Germinal center (tissue), 1 donor: ENCODE data around the gene PRELID3B.

Experiments
- DNase-seq: peaks from one replicate; pipeline ENCODE4 v3.0.0; 2012; ENCODE audit warnings: mixed read lengths, low spot score

PRELID3B gene

GRCh38 chr20:59042151-59042795, at the start of gene PRELID3B:
TSS of gene PRELID3B (minus strand) at chr20:59042786. CDS start at chr20:59042730, 56 bp downstream.
- DNase-seq, result peak; percentile 32

DNA sequence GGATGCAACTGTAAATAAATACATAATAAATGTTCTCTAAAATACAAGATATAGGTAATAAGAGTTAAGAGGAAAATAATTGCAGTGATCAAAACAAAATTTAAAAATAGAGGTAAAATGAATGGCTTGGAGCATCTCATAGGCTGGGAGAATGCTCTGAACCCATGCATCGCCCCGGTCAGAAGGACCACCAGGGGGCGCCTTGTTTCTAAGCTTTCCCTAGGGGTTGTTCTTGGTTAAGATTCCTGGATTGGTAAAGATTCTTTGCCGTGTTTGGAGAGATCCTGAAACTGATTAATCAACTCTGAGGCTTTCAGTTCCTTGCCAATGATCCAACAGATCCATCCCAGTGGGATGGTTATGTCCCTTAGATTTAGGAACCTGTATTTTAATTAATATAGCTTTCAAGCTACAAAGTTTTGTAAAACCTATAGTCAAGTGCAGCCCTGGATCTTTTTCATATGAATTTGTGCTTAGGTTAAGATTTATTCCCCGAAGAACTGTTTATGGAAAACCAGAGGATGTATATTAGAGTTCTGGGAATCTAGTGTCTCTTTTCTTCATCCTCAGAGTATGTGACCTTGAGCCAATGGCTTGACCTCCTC, 45.3 kb upstream of the PRELID3B start:
- DNase-seq, result peak; percentile 73

- DNase-seq, result no peak
Observed at GRCh38 chr20:59086923-59087322, 44.3 kb upstream of the PRELID3B start.

DNA sequence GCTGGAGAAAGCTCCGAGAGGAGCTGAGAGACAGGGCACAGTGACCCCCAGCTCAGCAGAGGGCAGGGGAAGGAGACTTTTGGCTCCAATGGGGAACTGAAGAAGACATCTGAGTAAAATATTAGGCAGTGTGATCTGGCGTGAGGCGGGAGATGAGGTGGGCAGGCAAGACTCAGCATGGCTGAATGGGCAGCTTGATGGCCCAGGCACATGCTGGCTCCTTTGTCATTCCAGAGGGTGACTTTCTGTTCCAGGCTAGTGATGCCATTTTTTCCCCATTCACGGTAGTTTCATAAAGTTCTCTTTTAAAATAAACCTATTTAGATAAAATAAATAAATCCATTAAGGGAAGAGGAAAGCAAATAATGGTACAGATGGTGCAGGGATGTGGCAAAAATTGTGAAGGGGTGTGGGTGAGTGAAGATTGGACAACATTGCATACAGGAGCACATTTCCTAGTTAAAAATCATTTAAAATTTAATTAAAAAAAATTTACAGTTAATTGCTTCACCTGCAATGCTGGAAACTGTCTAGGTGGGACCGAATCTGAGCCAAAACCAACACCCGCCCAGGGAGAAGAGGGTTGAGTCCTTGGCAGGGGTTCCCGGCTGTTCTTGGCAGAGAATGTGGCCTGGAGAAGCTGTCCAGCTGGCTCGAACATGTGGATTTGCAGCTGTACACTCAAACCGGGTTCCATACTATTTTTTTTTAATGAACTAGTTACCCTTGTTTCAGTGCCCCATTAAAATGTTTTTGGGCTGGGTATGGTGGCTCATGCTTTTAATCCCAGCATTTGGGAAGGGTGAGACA, 41.7 kb upstream of the PRELID3B start:
- DNase-seq, result no peak

DNA sequence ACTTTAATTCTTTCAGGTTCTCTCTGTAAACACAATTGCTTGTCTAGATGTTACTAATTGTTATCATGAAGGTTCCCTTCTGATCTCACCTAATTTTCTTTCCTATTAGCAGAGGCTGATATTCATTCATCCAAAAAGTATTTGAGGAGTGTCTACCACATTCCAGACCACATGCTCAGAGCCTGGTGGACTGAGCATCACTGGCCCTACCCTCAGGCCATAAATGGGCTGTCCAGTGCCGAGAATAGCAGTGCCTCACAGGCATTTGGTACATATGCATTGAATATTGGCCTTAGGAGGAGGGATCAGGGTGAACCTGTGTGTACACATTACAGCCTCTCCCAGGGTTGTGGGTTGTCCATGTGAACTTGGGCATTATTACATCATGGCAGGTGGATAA, 40.4 kb upstream of the PRELID3B start:
- no peak for DNase-seq

DNA sequence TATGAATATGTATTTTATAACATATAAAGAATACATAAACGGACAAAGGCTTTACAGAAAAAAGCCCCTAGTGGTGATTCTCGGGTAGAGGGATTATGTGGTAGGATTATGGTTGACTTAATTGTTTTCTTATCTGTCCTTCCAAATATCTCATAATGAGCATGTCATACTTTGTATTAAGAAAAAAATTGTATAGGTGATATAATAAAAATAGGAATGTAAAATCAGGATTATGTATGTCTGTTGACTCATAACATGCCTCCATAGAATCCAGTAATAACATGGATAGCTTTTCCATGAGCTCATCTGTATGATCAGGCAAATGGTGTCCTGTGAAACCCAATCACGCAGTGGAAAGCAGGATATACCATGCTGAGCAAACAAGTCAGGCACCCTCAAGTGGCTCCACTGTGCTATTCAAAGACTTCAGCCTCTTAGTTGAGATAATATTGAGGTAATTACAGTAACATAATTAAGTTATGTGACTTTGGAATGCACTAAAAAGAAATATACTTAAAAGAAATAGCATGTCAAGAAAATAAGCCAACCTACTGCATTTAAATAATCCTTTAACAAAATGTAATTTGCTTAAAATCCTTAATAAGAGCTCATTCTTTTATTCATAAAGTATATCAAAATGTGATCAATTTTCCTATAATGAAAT, 39.6 kb upstream of the PRELID3B start:
- DNase-seq, result peak; percentile 20

DNA sequence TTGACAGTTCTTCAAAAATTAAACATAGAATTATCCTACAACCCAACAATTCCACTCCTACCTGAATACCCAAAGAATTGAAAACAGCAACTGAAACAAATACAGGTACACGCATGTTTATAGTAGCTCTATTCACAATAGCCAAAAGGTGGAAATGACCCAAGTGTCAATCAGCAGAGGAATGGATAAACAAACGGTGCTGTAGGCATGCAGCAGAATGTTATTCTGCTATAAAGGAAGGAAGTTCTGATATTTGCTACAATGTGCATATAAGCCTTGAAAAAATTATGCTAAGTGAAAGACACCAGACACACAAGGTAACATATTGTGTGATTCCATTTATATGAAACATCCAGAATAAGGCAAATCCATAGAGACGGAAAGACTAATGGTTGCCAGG, 38.5 kb upstream of the PRELID3B start:
- DNase-seq, result no peak

GRCh38 chr20:59078231-59078630, 35.6 kb upstream of the PRELID3B start:
- DNase-seq, result no peak

- DNase-seq, result no peak
Observed at GRCh38 chr20:59077705-59078104, 35.1 kb upstream of the PRELID3B start.

DNA sequence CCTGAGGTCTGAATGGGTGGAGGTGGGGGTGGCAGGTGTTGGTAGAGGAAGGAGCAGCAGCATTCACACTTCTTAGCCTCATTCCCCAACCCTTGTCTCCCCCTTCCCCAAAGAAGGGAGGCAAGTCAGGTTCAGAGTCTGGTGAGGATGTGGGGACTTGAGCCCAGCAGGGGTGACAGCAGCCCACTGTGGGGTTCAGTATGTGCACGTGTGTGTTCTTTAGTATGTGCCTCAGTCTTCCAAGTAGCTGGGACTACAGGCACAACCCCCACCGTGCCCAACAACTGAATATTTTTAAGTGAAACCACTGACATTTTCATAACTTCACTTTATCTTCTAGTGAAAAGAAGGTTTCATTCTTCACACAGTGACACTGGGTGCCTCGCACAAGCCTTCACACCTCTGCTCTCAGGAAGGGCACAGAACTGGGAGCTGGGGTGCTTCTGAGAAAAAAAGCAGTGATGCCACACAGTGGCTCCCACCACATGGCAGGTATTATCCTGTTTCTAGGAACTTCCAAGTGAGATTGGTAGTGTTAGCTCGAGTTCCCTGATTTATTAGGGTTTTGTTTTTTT, 33.4 kb upstream of the PRELID3B start:
- no peak for DNase-seq

DNA sequence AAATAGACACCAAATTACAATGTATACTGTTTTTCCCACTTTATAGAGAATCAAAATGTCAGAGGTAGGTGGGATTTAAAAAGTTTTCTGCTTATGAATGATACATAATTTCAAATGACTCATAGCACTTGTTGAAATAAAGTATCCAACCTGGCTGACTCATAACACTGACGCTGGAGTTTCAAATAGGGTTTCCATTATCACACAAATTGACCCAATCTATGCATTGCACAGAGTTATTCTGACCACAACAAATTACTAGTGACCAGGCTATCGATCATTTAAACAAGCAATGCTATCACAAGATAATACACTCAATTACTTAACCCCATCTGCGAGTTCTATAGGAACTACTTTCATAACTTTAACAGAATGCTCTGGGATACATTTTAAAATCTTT, 31.9 kb upstream of the PRELID3B start:
- no peak for DNase-seq

- DNase-seq, result no peak
Observed at GRCh38 chr20:59073582-59073981, 31.0 kb upstream of the PRELID3B start.

GRCh38 chr20:59071216-59071615, 28.6 kb upstream of the PRELID3B start:
- peak; percentile 33 for DNase-seq

DNA sequence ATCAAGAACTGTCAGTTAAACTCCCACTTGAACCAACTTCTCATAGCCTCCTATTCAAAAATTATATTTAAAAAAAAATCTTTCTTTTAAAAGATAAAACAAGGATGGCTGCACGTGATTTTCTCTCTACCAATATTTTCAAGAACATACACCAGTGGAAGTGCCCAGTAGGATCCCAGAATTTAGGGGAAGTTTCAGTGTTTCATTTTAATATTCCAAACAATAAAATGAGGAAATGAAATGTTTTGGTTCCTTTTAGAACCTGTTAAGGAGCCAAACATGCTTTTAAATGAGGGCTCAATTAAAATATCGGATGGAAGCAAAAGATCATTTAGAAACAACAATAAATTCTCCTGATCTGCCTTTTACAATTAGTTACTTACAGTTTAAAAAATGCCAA, 26.4 kb upstream of the PRELID3B start:
- DNase-seq, result no peak

GRCh38 chr20:59068534-59068933, 25.9 kb upstream of the PRELID3B start:
- DNase-seq, result no peak

GRCh38 chr20:59064214-59064722, 21.7 kb upstream of the PRELID3B start:
- no peak for DNase-seq

DNA sequence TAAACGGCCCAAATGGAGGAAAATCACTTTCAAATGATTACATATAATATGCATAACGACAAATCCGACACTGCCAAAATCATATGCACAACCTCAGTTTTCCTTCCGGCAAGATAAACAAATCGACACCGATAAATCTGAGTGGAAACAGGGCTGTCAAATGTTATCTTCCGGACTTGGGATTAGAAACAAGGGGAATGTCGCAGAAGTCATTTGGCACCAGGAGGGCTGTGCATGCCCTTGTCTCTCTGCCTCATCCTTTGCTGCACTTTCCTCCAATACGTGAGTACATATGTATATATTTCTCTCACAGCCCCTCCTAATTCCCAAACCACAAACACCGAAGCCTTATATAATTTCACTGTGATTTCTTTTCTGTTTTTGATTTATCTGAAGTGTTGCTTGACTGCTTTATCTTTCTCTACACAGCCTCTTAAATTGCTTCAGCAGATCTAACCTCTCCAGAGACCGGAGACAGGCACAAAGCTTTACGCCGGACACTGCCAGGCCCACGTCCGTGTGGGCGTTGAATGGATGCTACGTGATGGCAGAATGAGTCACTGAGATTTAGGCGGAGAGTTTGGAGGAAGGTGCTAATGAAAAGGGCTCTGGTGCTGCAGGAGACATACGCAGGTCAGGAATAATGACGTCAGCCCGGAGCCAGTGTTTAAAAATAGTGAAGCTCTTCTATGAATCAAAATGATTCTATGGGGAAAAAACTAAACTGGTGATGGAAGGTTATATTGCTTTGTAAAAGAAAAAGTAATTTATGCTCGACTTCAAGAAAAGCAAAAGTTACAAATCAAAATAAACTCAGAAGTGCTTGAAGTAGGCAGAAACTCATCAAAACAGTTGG, 21.0 kb upstream of the PRELID3B start:
- DNase-seq, result no peak

- DNase-seq, result no peak
Observed at GRCh38 chr20:59062081-59062480, 19.5 kb upstream of the PRELID3B start.

- peak; percentile 38 for DNase-seq
Observed at GRCh38 chr20:59055302-59055701, 12.7 kb upstream of the PRELID3B start.

GRCh38 chr20:59051666-59052185, 9.1 kb upstream of the PRELID3B start:
- no peak for DNase-seq

GRCh38 chr20:59050437-59050836, 7.9 kb upstream of the PRELID3B start:
- DNase-seq, result no peak
